D721Med (cell line): Measurements from ENCODE around the gene PTMS.

Experiments used
- DNase-seq: peaks from one replicate; pipeline ENCODE4 v3.0.0; 2011; ENCODE audit warnings: low spot score; ENCODE audit not compliant: insufficient read length
- FAIRE-seq: peaks from 2 replicates; lab custom pipeline; 2011; peaks lifted over from hg19 to GRCh38; lab: Jason Lieb, UNC
- TF ChIP-seq, protein P1 (sequence below): IDR thresholded peaks from 2 replicates; pipeline ENCODE4 v1.5.1; 2012; ENCODE audit warnings: mild to moderate bottlenecking, control low read depth; ENCODE audit not compliant: insufficient read depth; ENCODE audit errors: missing control alignments

Gene PTMS

DNA sequence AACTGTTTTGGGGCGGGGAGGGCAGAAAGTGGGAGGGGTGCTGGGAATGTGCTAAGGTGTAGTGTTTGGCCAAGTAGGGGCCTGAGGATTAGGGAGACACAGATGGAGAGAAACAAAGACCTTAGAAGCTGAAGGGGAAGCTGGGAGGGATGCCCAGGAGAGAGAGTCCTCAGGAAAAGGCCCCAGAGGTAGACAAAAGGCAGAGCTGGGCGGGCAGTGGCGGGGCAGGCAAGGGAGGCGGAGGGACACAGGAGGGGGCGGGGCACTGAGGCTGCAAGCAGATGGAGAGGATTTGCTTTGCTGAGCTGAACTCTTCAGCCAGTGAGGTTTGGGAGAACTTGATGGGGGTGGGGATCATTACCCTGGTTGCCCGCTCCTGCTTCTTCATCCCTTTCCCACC, 2.8 kb downstream of the PTMS start:
- no peak for FAIRE-seq
- peak; percentile 91 for DNase-seq
- TF ChIP-seq, protein P1, sequence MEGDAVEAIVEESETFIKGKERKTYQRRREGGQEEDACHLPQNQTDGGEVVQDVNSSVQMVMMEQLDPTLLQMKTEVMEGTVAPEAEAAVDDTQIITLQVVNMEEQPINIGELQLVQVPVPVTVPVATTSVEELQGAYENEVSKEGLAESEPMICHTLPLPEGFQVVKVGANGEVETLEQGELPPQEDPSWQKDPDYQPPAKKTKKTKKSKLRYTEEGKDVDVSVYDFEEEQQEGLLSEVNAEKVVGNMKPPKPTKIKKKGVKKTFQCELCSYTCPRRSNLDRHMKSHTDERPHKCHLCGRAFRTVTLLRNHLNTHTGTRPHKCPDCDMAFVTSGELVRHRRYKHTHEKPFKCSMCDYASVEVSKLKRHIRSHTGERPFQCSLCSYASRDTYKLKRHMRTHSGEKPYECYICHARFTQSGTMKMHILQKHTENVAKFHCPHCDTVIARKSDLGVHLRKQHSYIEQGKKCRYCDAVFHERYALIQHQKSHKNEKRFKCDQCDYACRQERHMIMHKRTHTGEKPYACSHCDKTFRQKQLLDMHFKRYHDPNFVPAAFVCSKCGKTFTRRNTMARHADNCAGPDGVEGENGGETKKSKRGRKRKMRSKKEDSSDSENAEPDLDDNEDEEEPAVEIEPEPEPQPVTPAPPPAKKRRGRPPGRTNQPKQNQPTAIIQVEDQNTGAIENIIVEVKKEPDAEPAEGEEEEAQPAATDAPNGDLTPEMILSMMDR: no peak

DNA sequence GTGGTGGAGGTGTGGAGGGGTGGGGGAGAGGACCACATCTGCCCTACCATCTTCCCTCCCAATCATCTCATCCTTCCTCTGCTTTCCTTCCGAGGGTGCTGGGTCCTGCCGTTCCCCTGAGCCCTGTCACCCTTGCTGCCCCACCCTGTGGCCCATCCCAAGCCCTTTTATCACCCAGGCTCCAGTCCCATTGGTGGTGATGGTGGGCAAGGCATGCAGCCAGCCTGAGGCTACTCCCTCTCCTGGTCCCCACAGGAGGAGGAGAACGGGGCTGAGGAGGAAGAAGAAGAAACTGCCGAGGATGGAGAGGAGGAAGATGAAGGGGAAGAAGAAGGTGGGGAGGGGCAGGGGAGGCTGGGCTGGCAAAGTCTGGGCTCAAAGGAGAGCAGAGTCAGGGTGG, 3.5 kb downstream of the PTMS start:
- TF ChIP-seq, protein P1: no peak
- peak; percentile 8 for DNase-seq
- FAIRE-seq: no peak

DNA sequence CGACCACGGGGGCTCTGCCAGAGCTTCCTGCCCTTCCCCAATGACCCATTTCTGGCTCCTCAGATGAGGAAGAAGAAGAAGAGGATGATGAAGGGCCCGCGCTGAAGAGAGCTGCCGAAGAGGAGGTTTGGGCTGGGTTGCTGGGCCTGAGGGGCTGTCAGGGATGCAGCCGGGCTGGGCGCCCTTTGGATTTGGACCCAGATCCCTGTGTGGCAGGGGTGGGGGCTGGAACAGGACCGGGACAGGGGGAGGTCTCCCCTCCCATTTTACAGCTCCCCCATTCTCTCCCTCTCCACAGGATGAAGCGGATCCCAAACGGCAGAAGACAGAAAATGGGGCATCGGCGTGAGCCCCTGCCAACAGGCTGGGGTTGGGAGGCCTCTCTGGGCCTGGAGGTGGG, 3.9 kb downstream of the PTMS start:
- TF ChIP-seq, protein P1: no peak
- DNase-seq: peak; percentile 4
- no peak for FAIRE-seq

DNA sequence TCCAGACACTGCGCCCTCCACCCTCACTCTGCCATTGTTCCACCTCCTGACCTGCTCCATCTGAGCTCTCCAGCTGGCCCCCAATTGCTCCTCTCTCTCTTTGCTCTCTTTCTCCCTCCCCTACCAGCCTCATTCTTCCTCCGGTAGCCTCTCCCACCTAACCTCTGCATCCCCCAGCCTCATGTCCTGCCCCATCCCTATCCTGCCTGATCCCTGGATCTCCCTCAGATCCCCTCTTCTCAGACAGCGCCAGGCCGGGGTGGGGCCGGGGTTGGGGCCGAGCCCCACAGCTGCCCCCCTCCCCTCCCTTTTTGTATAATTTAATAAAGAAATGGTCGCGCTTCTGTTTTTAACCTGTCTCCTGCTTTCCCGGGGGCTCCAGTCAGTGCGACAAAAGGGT, 4.4 kb downstream of the PTMS start:
- DNase-seq: peak; percentile 12
- TF ChIP-seq, protein P1: no peak
- FAIRE-seq: no peak

DNA sequence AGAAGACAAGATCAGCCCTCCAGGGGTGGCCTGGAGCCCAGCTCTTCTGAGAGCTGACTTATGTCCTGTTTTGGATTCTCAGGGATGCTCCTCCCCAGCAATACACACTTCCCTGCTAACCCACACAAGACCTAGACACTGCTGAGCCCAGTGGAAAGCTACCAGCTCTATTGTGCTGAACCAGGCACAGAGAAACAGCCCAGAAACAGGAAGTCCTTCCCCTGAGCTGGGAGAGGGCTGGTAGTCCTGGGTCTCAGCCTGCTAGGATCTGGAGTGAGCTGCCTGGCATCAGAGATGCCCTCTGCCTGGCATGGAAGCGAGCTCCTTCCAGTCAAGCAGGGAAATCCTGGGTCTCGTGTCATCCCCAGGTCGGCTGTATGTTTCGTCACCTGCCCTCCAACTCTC, 4.9 kb downstream of the PTMS start:
- DNase-seq (no peak), FAIRE-seq (no peak)
- TF ChIP-seq, protein P1: no peak

DNA sequence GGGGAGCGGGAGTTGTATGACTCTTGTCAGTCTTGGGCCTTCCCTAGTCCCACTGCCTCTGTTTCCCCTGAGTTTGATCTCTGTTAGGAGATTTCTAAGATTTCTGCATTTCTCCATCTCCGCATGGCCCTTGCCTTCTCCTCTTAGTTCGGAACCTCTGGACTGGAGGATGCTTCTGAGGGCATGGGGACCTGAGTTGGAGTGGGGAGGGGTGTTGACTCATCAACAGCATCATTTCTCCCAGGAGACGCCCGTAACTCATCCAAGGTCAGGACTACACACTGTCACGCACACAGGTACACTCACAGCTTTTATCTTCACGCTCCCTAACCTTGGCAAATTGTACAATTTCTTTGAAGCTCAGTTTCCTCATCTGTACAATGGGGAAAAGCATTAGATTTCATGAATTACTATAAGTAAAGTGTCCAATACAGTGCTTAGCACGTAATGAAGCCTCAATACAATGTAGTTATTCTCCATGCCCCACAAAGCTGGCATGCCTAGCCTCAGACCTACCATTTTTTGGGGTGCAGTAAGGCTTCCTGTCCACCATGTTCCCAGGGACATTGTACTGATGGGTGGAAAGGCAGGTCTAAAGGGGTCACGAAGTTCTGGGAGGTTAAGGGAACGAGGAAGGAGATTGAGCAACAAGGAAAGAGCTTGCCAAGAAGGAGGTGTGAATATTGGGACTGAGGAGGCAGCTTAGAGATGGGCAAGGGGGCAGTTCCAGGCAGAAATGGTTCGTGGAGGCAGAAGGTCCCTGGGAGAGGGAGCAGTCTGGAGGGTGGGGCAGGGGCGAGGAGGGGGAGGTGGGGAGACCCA, 5.6 kb downstream of the PTMS start:
- TF ChIP-seq, protein P1: no peak
- no peak for DNase-seq
- no peak for FAIRE-seq

DNA sequence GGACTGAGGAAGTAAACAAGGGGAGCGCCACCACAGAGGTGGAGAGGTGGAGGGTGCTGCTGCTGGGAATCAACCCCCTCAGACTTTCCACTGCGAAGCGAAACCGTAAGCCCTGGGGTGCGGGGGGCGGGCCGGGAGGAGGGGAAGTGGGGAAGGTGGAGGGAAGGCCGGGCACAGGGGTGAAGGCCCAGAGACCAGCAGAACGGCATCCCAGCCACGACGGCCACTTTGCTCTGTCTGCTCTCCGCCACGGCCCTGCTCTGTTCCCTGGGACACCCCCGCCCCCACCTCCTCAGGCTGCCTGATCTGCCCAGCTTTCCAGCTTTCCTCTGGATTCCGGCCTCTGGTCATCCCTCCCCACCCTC, 6.2 kb downstream of the PTMS start, which contains the start of gene LAG3:
Gene LAG3 (plus strand): TSS at position 190 of the 365 bp plus-strand sequence. CDS start 333 bp downstream, outside the sequence.
- DNase-seq (no peak), FAIRE-seq (no peak)
- TF ChIP-seq, protein P1: no peak
